ENCODE data around the gene ZEB2. TPM values are rescaled to one million over a fixed set of nuclear protein-coding genes. Genes with fewer than 3 reads are reported as not detected.

The ZEB2 gene
- total RNA-seq, 1 experiment from 2014 or later, result 1.1 TPM

GRCh38 chr2:144548088-144548487 is 28.2 kb upstream of the ZEB2 start:
- DNase-seq (ENCODE audit: low read depth, low spot score) (no peak), ATAC-seq (no peak)
- no TSS peak for BruUV-seq (replicated peaks)
- Histone ChIP-seq H3K36me3 (ENCODE audit: control insufficient read depth, insufficient read depth, low read length) (no peaks in the 10 kb centered on the region), H3K27ac (ENCODE audit: low read length) (no peak overlapping the region), H3K27me3 (ENCODE audit: control insufficient read depth, insufficient read depth, low read length) (peaks cover 2% of the 10 kb centered on the region; the same call in 1 of the 2 replicates), H3K4me1 (ENCODE audit: control insufficient read depth, insufficient read depth, low read length) (no peaks in the 10 kb centered on the region), H3K9me3 (ENCODE audit: control insufficient read depth, insufficient read depth, low read depth, low read length) (no peaks in the 10 kb centered on the region), H3K4me3 (ENCODE audit: low read depth in 2 of 2, low read length in 2 of 2) (no peak overlapping the region)
- in situ Hi-C loops (cut with HindIII; ENCODE audit: low pct_unique_long_range_greater_than_20kb, low sequenced_read_pairs) (no loop called here), intact Hi-C loops (cut with micrococcal nuclease; ENCODE audit: unreplicated experiment) (no loop called here)
- TF ChIP-seq POLR2AphosphoS5 (IDR thresholded peaks at IDR 0.05; ENCODE audit: low read depth, low read length) (no peak), REST (IDR thresholded peaks at IDR 0.05; ENCODE audit: insufficient read depth in 1 of 2, low read depth in 2 of 2, low read length in 1 of 2) (no peak), SIN3A (IDR thresholded peaks at IDR 0.05; ENCODE audit: borderline replicate concordance, insufficient read depth, low read depth, low read length) (no peak), CTCF (IDR thresholded peaks at IDR 0.05) (no peak), TCF7L2 (IDR thresholded peaks at IDR 0.05; ENCODE audit: low read depth, low read length) (no peak)
- ChIA-PET POLR2A (no interaction called here), CTCF (no interaction called here)

- ATAC-seq (no peak), DNase-seq (ENCODE audit: low read depth, low spot score) (no peak)
- no peaks in the 10 kb centered on the region for H3K9me3 ChIP-seq (ENCODE audit: control insufficient read depth, insufficient read depth, low read depth, low read length)
- ChIA-PET POLR2A (no interaction called here), CTCF (no interaction called here)
- no peaks in the 10 kb centered on the region for H3K4me1 ChIP-seq (ENCODE audit: control insufficient read depth, insufficient read depth, low read length)
- TF ChIP-seq CTCF (IDR thresholded peaks at IDR 0.05), result no peak
- TF ChIP-seq SIN3A (IDR thresholded peaks at IDR 0.05; ENCODE audit: borderline replicate concordance, insufficient read depth, low read depth, low read length), result no peak
- no peak for TF ChIP-seq POLR2AphosphoS5 (IDR thresholded peaks at IDR 0.05; ENCODE audit: low read depth, low read length)
- no peak for TF ChIP-seq TCF7L2 (IDR thresholded peaks at IDR 0.05; ENCODE audit: low read depth, low read length)
- no peak for TF ChIP-seq REST (IDR thresholded peaks at IDR 0.05; ENCODE audit: insufficient read depth in 1 of 2, low read depth in 2 of 2, low read length in 1 of 2)
- peaks cover 2% of the 10 kb centered on the region; the same call in 1 of the 2 replicates for H3K27me3 ChIP-seq (ENCODE audit: control insufficient read depth, insufficient read depth, low read length)
- BruUV-seq (replicated peaks), result no TSS peak
- in situ Hi-C loops (cut with HindIII; ENCODE audit: low pct_unique_long_range_greater_than_20kb, low sequenced_read_pairs) (no loop called here), intact Hi-C loops (cut with micrococcal nuclease; ENCODE audit: unreplicated experiment) (no loop called here)
- H3K36me3 ChIP-seq (ENCODE audit: control insufficient read depth, insufficient read depth, low read length), result no peaks in the 10 kb centered on the region
- H3K27ac ChIP-seq (ENCODE audit: low read length), result no peak overlapping the region
- H3K4me3 ChIP-seq (ENCODE audit: low read depth in 2 of 2, low read length in 2 of 2), result no peak overlapping the region
Observed at GRCh38 chr2:144547494-144547893, 27.6 kb upstream of the ZEB2 start.

Measured in Panc1 (cell line).